DMS79 treated with DMSO at 0.1 percent for 48 hours (cell line): ENCODE measurements around the gene SLC1A2.
A peak's percentile ranks its signal among the peaks of the same experiment; 100 is the strongest.

Experiments used
- DNase-seq: peaks from one replicate; lab custom pipeline; 2025; lab: John Stamatoyannopoulos, UW

SLC1A2 gene

DNA sequence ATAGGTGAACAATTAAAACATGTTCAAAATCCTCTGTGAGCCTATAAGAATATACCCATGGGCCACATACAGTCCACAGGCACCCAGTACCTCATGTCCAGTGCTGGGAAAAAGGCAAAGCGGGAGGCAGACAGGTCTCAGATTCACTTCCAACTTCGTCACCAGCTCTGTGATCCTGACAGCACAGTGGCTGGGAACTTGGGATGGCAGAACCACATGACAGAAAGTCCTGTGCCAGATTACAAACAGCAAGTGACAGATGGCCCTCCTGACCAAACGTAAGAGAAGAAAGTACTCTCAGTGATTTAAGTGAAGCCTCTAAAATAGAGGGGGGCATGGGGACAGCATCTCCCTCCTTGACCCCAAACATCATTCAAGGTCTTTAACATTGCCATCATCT is 5.8 kb downstream of the SLC1A2 start:
- no peak for DNase-seq

DNA sequence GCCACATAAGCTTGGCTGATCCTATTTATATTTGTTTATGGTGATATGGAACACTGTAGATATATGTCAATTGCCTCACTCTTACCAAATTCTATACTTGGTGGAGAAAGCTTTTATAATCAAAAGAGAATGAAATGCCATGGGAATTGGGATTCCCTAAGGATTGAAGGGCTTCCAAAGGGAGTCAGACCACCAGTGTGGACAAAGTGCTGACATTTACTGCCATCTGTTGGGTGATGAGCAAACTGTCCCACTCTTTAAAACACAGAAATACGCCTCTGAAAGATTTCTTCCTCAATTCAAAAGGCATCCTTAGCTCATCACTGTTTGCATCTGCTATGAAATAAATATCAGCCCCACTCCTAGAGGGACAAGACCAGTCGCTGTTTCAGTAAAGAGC is 7.1 kb downstream of the SLC1A2 start:
- peak; percentile 25 for DNase-seq

- no peak for DNase-seq
Measured at GRCh38 chr11:35407041-35407440, 12.3 kb downstream of the SLC1A2 start.

- no peak for DNase-seq
Measured at GRCh38 chr11:35404388-35404775, 15.0 kb downstream of the SLC1A2 start.

DNA sequence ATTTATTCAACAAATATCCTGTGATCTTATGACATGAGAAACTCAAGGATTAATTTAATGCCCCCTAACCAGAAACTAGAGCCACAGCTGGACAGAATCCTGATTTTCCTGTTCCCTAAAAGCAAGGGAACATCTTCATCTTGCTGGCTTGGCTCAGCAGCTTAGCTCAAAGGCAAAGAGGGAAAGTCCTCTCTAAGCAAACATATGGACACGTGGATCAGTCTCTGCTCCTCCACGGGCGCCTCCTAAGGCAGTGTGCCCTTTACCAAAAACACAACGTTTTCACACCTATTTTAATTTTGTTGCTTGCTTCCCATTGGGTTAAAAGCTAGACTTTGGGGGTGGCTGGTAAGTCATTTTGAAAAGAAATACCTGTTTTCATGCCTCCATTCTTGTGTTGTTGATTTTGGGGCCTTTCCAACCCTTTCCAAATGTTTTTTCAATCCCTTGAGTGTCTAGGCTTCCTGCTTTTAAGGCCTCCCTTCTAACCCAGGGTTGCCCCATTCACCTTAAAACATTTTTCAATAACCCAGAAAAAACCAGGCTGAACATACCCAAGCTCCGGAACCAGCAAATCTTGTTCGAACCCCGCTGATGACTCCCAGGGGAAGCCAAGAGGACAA is 15.5 kb downstream of the SLC1A2 start:
- DNase-seq, result no peak

- no peak for DNase-seq
Measured at GRCh38 chr11:35402751-35403660, 16.4 kb downstream of the SLC1A2 start.

DNA sequence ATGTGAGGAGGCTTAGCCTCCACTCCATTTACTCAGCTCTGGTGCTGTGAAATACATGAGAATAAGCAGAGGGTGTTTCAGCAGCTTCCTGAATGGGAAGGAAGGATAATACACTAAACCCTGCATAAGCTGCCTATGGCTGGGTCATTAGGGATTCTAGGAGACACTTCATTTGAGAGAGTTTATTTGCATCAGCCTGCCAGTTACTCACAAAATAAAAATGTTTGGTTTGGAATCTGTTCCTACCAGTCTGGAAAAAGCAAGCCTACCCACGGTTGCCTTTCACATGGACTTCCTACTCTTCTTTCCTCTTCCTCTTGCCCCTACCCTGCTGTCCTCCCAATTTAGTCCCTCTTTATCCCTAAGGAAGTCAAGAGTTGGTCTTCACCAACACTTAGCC is 20.5 kb downstream of the SLC1A2 start:
- no peak for DNase-seq

GRCh38 chr11:35394941-35395340 is 24.4 kb downstream of the SLC1A2 start:
- no peak for DNase-seq

- DNase-seq, result peak; percentile 33
Measured at GRCh38 chr11:35393098-35393497, 26.3 kb downstream of the SLC1A2 start.

DNA sequence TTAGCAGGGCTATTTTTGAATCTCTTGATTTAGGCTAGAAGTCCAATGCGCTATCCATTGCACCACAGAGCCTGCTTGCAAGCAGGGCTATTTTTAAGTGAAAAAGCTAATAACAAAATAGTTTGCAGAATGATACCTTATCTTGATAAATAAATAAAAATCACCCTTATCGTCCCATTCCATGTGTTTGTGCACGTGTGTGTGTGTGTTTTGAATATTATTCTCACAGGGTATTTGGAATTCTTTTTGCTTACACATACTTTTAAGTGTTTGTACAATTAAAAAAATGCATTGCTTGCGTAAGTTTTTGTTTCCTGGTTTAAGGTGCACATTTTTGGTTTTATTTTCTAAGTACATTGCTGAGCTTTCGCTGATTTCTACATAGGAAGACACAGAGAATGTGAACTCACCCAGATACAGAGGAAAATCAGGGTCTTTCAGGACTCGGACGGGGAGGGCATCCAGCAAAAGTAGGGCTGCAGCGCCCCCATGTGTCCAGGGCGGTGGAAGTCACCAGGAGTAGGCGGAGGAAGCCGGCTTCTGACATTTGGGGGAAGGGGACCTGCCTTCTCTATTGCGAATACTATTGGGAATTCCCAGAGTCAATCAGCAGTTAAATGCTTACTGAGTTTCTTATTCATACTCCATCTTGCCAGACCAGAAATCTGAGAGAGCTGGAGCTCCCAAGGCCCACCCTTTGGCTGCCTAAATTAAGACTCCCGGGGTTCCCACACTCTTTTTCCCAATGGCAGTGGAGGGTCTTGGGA is 27.3 kb downstream of the SLC1A2 start:
- peak; percentile 92 for DNase-seq

DNA sequence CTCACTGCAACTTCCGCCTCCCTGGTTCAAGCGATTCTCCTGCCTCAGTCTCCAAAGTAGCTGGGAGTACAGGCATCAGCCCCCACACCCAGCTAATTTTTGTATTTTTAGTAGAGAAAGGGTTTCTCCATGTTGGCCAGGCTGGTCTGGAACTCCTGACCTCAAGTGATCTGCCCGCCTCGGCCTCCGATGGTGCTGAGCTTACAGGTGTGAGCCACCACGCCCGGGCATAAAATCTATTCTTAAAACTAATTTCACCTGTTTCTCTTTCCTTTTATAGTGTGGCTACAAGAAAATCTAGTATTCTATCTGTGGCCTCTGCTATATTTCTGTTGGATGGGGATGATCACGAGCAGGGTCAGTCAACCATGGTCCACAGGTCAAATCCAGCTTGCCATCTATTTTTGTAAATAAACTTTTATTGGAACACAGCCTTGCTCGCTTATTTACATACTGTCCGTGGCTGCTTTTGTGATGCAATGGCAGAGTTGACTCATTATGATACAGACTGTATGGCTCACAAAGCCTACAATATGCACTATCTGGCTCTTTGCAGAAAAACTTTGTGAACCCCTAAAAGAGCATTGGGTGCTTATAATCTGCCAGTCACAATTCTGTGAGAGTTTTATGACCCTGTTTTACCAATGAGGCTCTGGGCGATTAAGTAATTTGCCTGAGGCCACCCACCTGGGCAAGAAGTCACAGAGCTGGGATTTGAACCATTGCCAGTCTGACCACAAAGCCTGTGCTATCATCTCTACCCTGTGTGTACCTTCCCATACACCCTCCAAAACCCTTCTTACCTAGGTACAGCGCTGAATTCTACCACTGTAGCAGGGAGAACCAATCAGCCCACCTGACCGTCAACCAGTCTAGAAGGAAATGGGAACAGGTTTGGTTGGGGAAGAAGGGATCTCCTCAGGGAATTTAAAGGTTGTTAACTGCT is 28.3 kb downstream of the SLC1A2 start:
- peak; percentile 86 for DNase-seq

- DNase-seq, result peak; percentile 14
Measured at GRCh38 chr11:35389897-35390465, 29.4 kb downstream of the SLC1A2 start.

- no peak for DNase-seq
Measured at GRCh38 chr11:35389112-35389511, 30.2 kb downstream of the SLC1A2 start.

- DNase-seq, result no peak
Measured at GRCh38 chr11:35388061-35388460, 31.3 kb downstream of the SLC1A2 start.

DNA sequence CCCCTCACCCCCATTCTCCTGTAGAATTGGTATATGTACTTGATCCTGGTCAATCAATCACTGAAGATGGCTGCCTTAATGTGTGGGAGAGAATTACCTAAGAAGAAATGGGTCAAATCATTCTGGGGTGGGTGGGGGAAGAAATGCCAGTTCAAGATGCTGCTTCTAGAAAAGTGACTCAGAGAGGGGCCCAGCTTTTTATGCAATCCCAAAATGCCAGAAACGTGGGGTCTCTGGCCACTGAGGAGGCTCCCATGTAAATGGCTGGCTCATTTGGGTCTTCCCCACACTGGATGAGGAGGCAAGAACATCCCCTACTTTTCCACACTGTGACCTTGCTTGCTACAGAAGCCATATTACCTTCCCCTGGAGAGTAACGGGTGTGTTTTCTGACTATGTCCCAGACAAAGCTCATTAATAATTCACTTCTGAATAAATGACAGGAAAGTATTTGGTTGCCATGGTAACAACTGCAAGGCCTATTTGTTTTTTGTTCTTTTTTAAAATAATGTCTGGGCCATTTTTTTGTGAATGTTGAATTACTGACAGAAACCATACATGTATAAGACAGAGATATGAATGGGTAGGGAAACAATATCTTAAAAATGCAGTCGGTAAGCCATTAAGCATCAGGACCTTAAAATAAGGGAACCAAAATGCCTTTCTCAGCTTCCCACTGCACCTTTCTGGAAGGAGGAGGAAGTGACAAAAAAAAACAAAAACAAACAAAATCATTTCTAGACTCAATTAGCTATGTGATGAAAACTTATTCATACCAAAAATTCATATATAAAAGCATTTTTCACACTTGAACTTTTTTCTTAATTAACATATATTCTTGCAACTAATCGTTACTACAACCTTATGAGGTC is 32.0 kb downstream of the SLC1A2 start:
- no peak for DNase-seq

GRCh38 chr11:35383953-35384352 is 35.4 kb downstream of the SLC1A2 start:
- no peak for DNase-seq

- DNase-seq, result no peak
Measured at GRCh38 chr11:35381709-35382322, 37.5 kb downstream of the SLC1A2 start.

DNA sequence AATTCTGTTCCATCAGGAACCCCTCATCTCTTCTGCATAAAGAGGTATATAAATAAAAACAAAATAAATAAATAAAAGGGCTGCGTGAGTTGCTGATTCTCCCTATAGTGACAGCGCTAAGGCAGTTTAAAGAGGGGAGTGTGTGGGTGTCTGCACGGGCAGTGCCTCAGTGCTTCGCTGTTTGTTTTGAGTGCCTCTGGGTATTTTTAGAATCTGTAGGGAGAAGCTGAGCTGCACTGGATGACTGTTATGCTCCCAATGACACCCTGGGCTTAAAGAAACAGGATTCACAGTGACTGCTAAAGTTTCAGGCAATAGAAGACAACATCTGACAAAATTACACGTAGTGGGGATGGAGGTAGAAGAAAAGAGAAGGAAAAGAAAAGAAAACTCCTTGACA is 38.8 kb downstream of the SLC1A2 start:
- no peak for DNase-seq

GRCh38 chr11:35377262-35377661 is 42.1 kb downstream of the SLC1A2 start:
- no peak for DNase-seq

GRCh38 chr11:35376613-35377012 is 42.7 kb downstream of the SLC1A2 start:
- no peak for DNase-seq
